GM12892 (cell line): ENCODE results near the gene ITPR3.

ENCODE experiments used
- DNase-seq: peaks from one replicate; pipeline ENCODE4 v3.0.0; 2011; ENCODE audit not compliant: insufficient read length
- FAIRE-seq: peaks from 2 replicates; lab custom pipeline; 2011; peaks lifted over from hg19 to GRCh38; lab: Jason Lieb, UNC
- POLR2A ChIP-seq: IDR thresholded peaks from 2 replicates; pipeline ENCODE4 v1.6.1; 2011; ENCODE audit warnings: low read depth, low read length, control low read depth
- POLR2AphosphoS5 ChIP-seq: IDR thresholded peaks from 2 replicates; pipeline ENCODE4 v1.6.1; 2011; ENCODE audit warnings: low read depth, low read length, control low read depth
- TAF1 ChIP-seq: IDR thresholded peaks from 2 replicates; pipeline ENCODE4 v1.6.1; 2011; ENCODE audit warnings: low read depth, mild to moderate bottlenecking, control low read depth, low read length, borderline replicate concordance

Gene ITPR3

DNA sequence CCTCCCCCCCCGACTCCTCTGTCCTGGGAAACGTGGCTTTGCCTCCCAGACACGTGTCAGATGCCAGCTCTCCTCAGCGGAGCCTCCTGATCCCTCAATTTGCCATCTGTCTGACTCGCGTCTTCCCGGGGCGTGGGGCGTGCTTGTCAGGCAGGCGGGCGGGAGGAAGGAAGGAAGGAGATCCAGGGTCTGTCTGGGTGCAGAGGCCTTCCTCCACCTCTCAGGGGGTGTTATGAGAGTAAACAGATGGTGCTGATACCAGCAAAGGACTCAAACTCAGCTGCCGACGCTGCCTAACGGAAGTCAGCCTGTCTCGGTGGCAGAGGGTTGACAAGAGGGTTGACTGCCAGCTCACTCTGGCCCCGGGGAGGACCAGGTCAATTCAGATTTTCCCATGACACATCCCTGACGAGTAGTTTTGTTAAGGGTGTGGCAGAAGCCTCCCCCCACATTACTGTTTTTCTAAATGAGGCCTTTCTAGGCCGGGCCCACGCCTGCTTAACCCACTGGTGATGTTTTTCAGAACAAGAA lies 73.3 kb downstream of the ITPR3 start:
- FAIRE-seq (no peak), DNase-seq (no peak)
- TF ChIP-seq POLR2AphosphoS5: no peak
- TF ChIP-seq POLR2A: no peak

DNA sequence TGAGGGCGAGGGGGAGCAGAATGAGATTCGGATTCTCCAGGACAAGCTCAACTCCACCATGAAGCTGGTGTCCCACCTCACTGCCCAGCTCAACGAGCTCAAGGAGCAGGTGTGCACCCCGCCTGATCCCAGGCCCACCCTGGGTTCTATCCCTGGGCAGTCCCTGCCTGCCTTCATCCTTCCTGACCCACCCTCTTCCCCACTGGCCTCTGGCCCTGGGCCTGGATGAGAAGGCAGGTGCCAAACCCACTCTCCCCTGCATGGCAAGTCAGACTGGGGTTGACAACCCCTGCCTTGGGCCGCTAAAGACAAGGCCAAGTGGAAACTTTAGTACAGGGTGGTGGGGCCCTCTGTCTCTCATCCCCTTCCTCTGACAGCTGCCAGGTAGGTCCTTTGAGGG lies 73.9 kb downstream of the ITPR3 start:
- no peak for FAIRE-seq
- no peak for DNase-seq
- no peak for TF ChIP-seq POLR2A
- no peak for TF ChIP-seq POLR2AphosphoS5
- no peak for TF ChIP-seq TAF1

DNA sequence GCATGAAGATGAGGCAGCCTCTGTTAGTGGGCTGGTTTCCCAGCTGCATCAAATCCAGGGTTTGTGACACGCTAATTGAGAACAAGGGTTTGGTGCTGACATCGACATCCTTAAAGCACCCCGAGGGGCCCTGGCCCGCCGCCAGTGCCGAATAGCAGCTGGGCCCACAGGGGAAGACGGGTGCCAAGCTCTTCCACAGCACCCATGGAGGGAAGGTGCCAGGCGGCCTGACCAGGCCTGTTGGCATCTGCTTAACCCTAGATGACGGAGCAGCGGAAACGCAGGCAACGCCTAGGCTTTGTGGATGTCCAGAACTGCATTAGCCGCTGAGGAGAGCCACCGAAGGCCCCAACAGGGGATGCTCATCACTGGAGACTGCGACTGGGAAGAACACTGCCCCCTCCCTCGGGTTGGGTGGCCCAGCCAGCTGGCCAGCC lies 74.3 kb downstream of the ITPR3 start:
- DNase-seq (no peak), FAIRE-seq (no peak)
- TF ChIP-seq TAF1: no peak
- no peak for TF ChIP-seq POLR2A
- TF ChIP-seq POLR2AphosphoS5: no peak

DNA sequence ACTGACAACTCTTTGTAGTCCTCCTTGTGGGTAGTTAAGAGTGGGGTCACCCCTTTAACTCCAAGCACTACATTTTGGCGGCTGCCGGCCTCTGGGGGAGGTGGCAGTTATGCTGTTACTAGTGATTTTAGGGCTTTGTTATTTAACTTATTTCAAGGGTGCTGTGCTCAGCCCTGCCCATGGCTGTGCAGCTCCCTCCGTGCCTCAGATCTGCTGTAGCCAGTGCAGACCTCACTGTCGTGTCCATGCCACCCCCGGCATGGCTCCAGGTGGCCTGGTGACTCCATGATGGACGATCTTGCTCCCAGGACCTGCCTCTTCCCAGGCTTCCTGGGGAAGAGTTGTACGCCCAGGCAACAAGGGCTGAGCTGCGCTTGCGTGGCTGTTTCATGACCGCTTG lies 75.0 kb downstream of the ITPR3 start:
- DNase-seq: no peak
- no peak for FAIRE-seq
- no peak for TF ChIP-seq POLR2A
- TF ChIP-seq TAF1: no peak
- no peak for TF ChIP-seq POLR2AphosphoS5

DNA sequence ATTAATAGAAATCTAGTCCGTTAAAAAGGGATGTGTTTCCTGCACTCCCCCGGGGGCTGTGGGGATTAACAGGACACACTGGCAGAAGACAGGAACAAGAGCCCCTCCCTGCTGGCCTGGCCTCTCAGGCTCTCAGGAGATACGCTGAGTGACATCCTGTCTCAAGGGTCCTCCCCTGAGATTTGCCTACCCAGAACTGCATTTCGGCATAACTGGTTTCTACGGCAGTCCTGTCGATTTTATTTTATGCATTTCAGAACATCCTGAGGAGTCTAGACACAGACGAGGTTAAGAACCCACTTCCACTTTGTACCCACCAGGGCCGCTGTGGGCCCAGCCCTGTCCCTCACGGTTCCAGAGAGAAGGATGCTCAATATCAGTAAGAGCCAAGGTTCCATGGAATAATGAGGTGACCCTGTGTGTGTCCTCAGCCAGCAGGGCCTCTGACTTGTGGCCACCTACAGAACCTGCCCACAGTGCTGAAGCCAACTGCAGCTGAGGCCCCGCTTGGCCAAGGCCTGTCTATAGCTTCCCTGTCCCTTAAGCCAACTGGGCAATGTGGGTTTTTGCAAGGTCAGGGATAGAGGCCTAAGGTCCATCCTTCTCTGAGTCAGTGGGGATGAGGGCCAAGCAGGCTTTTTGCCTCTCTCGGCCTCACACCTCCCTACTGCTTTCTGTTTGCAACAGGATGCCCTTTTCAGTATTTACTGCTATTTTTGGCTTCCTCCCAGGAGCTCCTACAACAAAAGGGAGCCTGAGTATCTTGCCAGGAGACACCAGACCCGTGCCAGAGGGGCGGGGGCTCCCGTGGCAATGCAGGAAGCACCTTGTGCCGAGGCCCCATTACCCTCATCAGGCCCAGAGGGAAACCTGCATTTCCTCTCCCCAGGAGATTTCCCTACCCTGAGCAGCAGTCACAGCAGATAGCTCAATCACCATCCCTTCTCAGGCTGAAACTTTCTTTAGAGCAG lies 75.7 kb downstream of the ITPR3 start:
- peak; percentile 24 for FAIRE-seq
- TF ChIP-seq POLR2A (no peak), TAF1 (no peak), POLR2AphosphoS5 (no peak; the same call in 1 of the 2 replicates)
- DNase-seq: no peak

DNA sequence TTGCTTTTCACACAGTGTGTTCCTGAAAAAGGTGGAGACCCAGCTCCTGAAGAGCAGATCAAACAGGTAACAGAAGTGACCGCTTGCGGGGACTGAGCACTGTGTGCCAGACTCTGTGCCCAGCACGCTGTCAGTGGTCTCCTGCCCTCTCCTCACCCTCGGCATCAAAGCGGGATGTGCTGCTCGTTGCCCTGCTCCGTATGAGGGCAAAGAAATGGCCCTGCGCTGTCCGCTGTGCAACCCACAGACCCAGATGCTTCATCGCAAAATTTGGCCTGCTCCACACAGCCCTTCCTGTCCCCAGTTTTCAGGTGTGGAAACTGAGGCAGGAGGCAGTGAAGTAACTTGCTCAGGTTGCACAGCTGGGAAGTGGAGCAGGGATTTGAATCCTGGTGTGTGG lies 76.7 kb downstream of the ITPR3 start:
- FAIRE-seq (no peak), DNase-seq (no peak)
- TF ChIP-seq POLR2A: no peak
- no peak; the same call in 1 of the 2 replicates for TF ChIP-seq POLR2AphosphoS5
- no peak for TF ChIP-seq TAF1

DNA sequence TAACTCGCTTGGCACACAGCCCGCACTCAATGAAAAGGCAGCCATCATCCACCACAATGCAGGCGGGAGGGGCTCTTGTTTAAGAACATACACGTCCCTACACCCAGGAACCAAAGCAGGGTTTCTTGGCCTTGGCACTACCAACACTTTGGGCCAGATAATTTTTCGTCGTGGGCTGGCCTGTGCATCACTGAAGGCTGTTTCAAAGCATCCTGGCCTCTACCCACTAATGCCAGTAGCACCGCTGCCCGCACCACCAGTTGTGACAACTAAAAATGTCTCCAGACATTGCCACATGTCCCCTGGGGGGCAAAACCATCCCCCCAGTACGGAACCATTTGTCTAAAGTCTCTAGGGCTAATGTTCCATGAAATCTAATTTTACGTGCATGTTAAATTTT lies 77.4 kb downstream of the ITPR3 start:
- DNase-seq (no peak), FAIRE-seq (no peak)

DNA sequence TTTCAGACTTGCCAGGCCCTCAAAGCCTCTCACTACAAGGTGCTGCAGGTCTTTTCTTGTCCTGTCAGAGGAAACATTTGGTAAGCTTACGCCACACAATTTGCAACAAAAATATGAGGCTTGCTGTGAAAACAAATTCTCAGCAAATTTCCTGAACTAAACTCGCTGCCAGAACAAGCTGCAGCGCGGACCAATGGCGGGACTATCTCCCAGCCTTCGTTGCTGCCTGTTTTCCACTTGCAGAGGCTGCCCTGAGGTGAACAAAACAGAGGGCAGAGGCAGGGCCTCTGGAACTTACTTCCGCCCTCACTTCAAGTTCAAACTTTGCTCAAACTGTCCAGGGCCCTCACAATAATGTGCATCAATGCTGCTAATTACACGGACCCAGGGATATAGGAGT lies 78.0 kb downstream of the ITPR3 start:
- TF ChIP-seq POLR2A (no peak), POLR2AphosphoS5 (no peak), TAF1 (no peak)
- FAIRE-seq: no peak
- DNase-seq: no peak

More for the DNA sequence above, 77.4 kb downstream of the ITPR3 start:
- TF ChIP-seq POLR2A (no peak), TAF1 (no peak), POLR2AphosphoS5 (no peak)

DNA sequence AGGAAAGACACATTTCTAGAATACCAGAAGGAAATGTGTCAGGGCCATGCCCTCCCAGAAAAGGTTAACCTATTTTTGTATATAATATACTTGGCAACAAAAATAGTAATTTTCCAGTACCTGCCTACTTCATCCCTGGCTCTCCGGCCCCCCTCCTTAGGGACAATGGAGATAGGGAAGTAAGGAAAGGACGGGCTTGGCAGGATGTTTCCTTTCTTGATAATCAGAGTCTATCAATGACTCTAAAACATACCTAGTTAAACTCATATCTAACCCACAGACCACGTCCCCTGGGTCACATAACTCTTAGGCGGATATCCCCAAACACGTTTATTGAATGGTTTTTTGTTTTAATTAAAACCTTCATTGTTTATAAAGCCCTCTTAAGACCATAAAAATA lies 78.6 kb downstream of the ITPR3 start:
- no peak for DNase-seq
- FAIRE-seq: no peak
- TF ChIP-seq TAF1 (no peak), POLR2A (no peak)

DNA sequence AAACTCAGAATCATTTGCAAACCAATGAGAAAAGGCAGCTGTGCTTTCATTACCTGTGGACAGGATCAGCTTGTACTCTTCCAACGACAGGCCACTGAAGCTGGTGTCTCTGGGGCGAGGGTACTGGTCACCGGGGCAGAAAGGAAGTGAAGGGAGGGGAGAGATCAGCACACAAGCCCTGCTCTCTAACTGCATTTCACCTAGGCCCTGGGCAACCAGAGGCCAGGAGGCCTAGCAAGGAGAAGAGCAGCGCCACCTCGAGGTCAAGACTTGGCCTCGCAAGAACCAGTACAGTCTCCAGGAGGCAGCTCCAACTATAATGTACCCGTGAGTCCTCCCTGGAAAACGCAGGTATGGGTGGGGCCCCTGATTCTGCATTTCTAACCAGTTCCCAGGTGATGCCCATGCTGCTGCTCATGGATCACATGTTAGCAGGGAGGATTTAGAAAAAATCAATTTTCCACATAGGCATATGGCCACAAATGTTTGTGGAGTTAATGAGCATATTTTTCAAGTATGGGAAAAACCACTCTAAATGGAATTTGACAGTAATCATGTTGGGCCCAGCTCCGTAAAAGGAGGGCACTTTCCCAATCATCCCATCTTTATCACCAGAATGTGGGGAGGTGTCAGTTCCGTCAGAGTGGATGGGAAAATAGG lies 79.4 kb downstream of the ITPR3 start:
- FAIRE-seq: peak; percentile 88
- DNase-seq: peak; percentile 56
- TF ChIP-seq POLR2AphosphoS5 (no peak), POLR2A (no peak), TAF1 (no peak)

DNA sequence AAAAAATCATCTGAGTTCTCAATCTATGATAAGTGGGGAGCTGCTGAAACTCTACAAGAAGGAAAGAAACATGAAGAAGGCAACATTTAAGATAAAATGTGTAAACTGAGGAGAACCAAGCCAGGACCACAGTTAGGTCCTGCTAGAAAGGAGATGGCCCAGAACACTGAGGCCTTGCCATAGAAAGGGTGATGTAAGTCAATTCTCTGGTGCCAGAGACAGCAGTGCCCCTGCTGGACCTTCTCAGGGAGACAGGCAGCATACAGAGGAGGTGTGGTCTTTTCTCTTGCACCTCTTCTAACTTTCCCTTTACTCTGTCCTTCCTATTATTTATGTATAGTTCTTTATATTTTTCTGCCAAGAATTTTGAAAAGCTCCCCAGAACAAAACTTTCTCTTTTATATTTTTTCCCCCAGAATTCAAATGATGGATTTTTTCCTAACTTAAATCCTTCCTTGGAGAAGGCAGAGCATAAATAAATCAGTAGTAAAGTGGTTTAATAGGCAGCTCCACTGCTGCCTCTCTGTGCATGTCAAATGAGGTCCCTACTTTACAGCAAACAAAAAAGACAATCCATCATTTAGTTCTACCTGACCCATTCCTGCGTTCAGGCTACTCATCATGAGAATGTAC lies 81.3 kb downstream of the ITPR3 start:
- TF ChIP-seq POLR2AphosphoS5 (no peak), POLR2A (no peak), TAF1 (no peak)
- DNase-seq (no peak), FAIRE-seq (no peak)
